ENCODE results near the gene DAPK1.

- TF ChIP-seq ZFP3 (CRISPR knock-in tag; IDR thresholded peaks at IDR 0.05) (no peak), ZFP30 (CRISPR knock-in tag; IDR thresholded peaks at IDR 0.05) (no peak), TCF4 (CRISPR knock-in tag; IDR thresholded peaks at IDR 0.05; ENCODE audit: borderline replicate concordance) (no peak), ZNF70 (CRISPR knock-in tag; IDR thresholded peaks at IDR 0.05) (no peak), BACH2 (CRISPR knock-in tag; IDR thresholded peaks at IDR 0.05; ENCODE audit: borderline replicate concordance) (no peak), PATZ1 (CRISPR knock-in tag; IDR thresholded peaks at IDR 0.05; ENCODE audit: borderline replicate concordance) (no peak), RARB (CRISPR knock-in tag; IDR thresholded peaks at IDR 0.05) (no peak), ZC3H10 (CRISPR knock-in tag; IDR thresholded peaks at IDR 0.05) (no peak), ISL1 (CRISPR knock-in tag; IDR thresholded peaks at IDR 0.05) (no peak), CREB5 (CRISPR knock-in tag; IDR thresholded peaks at IDR 0.05; ENCODE audit: low read depth) (no peak)
Observed at GRCh38 chr9:87622923-87623322, 125.3 kb downstream of the DAPK1 start.

All from SK-N-SH treated with all-trans-retinoic acid at 6 μM for 48 hours (cell line).